HG02759 (cell line): ENCODE data around the gene SFT2D1.

Experiments used
- ATAC-seq: cut with Tn5 transposase; IDR thresholded peaks from one replicate; pipeline ENCODE4 v1.9.1; 2021; ENCODE audit warnings: mild to moderate bottlenecking, moderate library complexity; ENCODE audit not compliant: unreplicated experiment

The SFT2D1 gene

GRCh38 chr6:166282394-166283032 lies 59.8 kb downstream of the SFT2D1 start:
- no peak for ATAC-seq

GRCh38 chr6:166281104-166281503 lies 61.2 kb downstream of the SFT2D1 start:
- ATAC-seq = peak; percentile 56

GRCh38 chr6:166279393-166279679 lies 63.0 kb downstream of the SFT2D1 start:
- ATAC-seq = no peak

- ATAC-seq = no peak
Measured at GRCh38 chr6:166278579-166279392, 63.6 kb downstream of the SFT2D1 start.

- ATAC-seq = no peak
Measured at GRCh38 chr6:166277892-166278578, 64.3 kb downstream of the SFT2D1 start.

GRCh38 chr6:166277018-166277417 lies 65.3 kb downstream of the SFT2D1 start:
- no peak for ATAC-seq

- ATAC-seq = peak; percentile 86
Measured at GRCh38 chr6:166275714-166276166, 66.6 kb downstream of the SFT2D1 start.

- ATAC-seq = no peak
Measured at GRCh38 chr6:166274739-166275370, 67.5 kb downstream of the SFT2D1 start.

GRCh38 chr6:166274163-166274562 lies 68.2 kb downstream of the SFT2D1 start:
- ATAC-seq = no peak

- ATAC-seq = no peak
Measured at GRCh38 chr6:166271376-166271765, 71.0 kb downstream of the SFT2D1 start.

- no peak for ATAC-seq
Measured at GRCh38 chr6:166270706-166271375, 71.5 kb downstream of the SFT2D1 start.
